Endometrium (tissue), 2 donors: ENCODE data around the gene PRDM16.
"Not testable (repeated sequence)": the region's sequence is repeated elsewhere in the genome, so short reads cannot be mapped to it uniquely, and the experiment has no call there.

Experiments
- FAIRE-seq: peaks from 2 replicates; lab custom pipeline; 2012; peaks lifted over from hg19 to GRCh38; lab: Jason Lieb, UNC
- donor health status: control.
- donor health status: control.

PRDM16 gene

DNA sequence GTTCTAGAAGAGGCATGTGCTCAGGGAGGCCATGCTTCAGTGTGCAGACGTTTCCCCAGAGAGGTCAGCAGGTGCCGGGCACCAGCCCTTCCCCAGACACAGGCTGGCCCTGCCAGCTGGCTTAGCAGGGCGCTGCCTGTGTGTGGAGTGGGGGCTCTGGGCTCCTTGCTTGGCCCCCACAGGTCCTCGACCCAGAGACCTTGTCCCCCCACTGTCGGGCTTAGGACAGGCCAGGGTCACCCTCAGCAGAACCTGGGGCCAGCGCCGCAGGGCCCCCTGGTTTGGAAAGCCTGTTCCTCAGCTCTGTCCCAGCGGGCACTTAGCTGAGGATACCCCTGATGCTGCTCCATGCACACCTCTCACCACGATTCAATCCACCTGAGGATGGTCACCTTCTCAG is 213.2 kb downstream of the PRDM16 start:
- no peak for FAIRE-seq

DNA sequence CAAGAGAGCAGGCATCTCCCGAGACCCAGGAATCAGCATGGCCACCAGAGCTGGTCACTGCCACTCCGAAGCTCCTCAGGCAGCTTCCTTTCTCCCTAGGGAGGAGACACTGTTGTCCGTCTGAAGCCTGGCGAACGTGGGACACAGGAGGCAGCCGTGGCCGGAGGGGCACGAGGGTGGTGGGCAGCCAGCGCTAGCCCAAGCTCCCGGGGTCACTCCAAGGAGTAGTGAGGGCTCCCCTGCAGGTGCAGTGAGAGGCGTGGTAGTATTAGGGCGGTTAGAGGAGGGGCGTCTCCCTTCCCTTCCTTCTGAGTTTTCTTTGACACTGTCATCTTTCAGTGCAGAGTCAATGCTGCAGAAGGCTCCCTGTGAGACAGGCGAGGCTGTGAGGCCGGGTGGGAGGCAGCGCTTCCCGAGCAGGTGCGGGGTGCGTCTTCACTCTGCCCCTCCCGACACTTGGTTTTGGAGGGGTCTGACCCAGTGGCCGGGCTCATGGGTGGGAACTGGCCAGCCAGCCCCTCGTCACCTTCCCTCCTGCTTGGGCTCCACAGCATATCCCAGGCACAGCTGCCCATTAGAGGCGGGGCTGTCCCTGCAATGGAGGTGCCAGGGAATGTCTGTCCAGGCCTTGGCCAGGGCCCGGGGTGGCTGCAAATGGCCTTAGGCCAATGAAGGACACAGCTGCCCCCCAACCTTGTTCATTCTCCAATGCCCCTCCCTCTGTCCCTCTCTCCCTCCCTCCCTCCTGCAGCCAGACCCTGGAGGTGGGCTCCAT is 213.8 kb downstream of the PRDM16 start:
- no peak for FAIRE-seq

DNA sequence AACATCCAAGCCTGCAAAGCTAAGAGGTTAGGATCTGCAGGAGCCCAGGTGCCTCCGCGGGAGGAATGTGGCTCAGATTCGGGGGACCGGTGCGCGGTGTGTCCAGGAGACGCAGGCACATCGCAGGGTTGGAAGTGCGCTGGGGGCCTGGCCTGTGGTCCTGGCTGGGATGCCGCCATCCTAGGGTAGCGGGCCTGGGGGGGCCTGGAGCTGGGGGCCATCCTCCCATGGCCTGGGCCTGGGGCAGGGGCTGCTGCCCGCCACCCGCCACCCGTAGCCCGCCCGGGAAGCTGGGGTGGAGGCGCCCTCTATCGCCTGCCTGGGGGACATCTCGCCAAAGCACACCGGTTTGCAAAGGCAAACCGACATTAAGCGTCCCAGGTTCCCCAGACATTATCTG is 214.8 kb downstream of the PRDM16 start:
- FAIRE-seq = no peak

GRCh38 chr1:3284691-3285090 is 215.7 kb downstream of the PRDM16 start:
- no peak for FAIRE-seq

DNA sequence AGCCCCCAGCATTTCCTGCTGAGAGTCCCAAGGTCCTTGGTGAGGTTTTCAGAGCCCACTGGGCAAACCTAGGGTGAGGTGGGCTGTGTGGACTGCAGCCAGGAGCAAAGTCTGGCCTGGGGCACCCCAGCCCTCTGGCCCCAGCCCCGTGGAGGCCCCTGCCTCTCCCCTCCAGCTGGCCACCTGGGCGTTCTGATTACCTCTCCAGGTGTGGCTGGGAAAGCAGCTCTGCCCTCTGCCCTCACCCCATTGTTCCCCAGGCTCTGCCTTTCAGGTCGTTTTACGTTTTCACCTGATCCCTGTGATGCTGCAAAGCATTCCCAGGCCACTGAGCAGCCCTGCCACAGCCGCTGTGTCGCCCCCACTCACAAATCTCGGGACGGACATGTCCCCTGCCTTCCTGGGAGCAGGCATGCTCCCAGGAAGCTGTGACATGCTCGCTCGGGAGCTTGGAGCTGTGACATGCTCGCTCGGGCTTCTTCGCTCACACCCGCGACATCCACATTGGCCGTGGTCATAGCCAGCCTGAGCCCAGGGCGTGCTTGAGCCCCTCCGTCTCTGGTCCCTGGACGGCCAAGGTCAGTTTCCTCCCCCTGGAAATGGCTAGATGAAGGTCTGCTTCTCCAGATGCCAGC is 216.2 kb downstream of the PRDM16 start:
- no peak for FAIRE-seq

- FAIRE-seq = not testable (repeated sequence)
These were observed 218.1 kb downstream of the PRDM16 start for GRCh38 chr1:3287095-3287494.

DNA sequence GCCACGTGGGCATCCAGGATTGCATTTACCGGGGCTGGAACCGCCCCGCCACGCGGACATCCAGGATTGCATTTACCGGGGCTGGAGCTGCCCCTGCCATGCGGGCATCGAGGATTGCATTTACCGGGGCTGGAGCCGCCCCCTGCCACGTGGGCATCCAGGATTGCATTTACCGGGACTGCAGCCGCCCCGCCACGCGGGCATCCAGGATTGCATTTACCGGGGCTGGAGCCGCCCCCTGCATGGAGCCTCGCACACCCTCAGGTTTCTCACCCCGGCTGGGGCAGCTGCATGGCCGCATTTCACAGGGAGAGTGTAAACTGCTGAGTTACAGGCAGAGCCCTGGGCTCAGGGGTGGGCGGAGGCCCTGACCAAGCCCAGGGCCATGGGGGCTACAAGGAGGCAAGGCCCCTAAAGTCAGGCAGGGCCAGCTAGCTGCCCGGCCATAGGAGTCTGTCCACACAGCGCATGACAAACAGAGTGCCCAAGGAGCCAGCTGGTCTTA is 218.7 kb downstream of the PRDM16 start:
- FAIRE-seq = no peak

GRCh38 chr1:3289502-3289901 is 220.5 kb downstream of the PRDM16 start:
- no peak for FAIRE-seq

DNA sequence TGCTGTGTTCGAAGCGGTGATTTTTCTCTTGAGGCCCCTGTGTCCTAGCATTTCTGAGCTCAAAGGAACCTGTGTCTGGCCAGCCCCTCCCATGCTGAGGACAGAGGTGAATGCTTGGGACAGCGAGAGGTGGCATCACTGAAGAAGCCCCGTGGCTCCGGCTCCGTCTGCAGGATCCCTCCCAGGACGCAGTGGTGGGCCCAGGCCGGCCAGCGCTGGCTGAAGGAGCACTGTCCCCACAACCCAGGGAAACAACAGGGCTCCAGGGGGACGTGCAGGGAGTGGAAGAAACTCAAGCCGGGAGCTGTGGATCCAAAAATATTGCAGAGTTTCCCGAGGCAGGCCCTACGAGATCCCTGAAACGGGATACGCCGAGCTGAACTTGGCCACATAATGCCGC is 221.4 kb downstream of the PRDM16 start:
- no peak for FAIRE-seq

GRCh38 chr1:3290915-3291314 is 221.9 kb downstream of the PRDM16 start:
- no peak for FAIRE-seq

- no peak for FAIRE-seq
These were observed 223.2 kb downstream of the PRDM16 start for GRCh38 chr1:3292051-3292722.

DNA sequence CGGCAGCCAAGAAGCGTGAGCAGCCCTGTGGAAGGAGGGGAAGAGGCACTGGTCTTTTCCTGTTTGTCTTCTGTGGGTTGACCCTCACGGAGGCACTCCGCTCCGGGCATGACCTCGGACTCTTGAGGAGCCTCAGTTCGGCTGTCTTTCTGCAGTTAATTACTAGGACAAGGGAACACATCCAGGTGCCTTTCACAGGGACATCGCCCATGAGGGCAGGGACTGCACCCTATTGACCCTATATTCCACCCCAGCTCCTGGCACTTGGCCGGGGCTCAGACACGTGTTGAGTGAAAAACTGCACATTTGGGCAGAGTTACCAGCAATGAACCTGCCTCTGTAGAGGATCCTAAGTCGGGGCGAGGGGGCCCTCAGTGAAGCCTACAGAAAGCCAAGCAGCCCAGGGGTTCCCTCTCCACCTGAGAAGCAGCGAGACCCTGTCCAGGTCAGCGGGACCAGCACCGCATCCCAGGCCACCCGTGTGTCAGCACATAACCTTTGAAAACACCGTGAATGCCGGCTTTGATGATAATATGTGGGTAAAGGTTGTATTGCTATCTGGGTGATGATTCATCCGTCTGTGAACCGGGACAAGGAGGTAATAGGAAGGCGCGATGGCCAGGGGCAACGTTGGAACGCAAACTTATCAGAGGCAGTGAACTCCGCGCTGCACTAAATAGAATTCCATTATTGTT is 224.0 kb downstream of the PRDM16 start:
- FAIRE-seq = no peak

DNA sequence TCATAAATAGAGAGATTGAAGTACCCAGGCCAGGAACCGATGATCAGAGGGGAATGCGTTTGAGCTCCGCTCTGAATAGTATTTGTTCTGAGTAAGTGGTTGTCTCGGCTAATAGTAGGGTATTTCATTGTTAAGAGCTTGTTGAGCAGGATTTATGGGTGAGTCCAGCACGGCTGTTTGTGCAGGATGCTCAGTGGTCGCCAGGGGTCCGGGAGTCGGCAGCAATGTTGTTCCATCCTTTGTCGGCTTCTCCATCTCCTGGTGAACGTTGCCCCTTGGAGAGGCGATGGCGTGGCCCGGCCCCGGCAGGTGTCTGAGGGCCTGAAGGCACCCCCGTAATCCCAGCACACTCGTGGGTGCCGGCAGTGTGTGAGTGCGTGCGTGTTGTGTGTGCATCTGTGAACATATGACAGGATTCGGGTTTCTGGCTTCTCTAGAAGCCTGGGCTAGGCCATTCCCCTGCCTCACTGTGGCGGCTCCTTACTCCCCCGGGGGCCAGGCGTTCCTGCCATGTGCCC is 224.6 kb downstream of the PRDM16 start:
- FAIRE-seq = no peak

DNA sequence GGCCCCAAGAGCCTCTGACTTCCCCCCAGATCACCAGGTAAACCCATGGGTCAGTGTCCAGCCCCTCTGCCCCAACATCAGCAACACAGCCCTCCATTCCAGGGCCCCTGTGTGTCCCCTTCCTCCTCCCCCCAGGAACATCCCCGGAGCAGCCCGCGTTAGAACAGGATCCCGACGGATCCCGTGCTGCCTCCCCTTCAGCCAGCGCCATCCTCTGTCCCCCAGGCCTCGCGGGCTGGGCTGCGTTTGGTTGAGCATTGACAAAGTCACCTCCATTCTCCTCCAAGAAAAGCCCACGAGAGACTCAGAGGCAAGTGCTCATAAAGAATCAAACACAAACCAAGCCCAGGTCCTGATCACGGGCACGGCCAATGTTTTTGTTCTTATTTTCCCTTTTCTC is 225.4 kb downstream of the PRDM16 start:
- no peak for FAIRE-seq

- no peak for FAIRE-seq
These were observed 226.8 kb downstream of the PRDM16 start for GRCh38 chr1:3295846-3296245.

GRCh38 chr1:3296326-3296725 is 227.3 kb downstream of the PRDM16 start:
- no peak for FAIRE-seq

GRCh38 chr1:3296826-3297225 is 227.8 kb downstream of the PRDM16 start:
- no peak for FAIRE-seq

DNA sequence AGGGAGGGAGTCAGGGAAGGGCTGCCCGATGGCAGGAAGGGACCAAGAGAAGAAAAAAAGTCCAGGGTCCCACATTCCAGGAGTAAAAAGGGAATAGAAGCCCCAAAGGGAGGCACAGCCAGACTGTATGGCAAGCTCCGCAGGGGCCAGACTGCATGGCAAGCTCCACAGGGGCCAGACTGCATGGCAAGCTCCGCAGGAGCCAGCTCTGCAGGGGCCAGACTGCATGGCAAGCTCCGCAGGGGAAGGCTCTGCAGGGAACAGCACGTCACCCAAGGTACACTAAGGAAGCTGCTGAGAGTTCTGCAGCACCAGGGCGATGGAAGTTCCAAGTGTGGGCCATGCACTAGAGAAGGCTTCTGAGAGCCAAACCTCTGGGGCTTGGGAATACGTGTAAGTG is 228.8 kb downstream of the PRDM16 start:
- FAIRE-seq = no peak

DNA sequence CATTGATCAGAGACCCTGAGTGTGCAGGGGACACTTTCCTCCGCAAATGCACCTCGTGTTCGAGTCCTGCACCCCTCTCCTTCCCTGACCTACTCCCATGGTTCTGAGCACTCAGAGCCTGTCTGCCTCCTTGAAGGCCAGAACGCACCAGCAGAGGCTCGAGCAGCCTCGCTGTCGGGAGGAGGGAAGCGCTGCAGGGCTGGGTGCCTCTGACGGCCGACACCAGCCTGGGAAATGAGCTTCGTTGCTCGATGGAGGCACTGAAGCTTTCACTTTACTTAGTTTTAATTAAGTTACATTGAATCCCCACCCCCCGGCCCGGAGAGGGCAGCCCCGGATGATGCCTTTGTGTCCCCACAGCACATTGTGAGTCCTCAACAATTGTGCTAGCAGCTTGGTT is 229.2 kb downstream of the PRDM16 start:
- no peak for FAIRE-seq

DNA sequence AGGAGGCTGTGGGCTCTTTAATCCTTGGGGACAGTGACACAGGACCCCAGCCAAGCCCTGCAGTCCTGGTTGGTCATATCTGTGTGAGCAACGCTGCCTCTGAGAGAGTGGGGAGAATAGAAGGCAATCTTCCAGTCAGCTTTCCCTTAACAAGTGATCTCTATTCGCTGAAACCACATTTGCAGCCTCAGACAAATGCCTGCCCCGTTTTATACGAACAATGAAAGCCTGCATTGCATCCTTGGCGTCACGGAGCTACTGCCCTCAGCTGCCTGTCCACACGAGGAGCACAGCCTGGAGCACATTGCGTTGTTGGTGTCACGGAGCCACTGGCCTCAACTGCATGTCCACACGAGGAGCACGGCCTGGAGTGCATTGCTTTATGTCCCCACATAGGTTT is 235.2 kb downstream of the PRDM16 start:
- FAIRE-seq = no peak

DNA sequence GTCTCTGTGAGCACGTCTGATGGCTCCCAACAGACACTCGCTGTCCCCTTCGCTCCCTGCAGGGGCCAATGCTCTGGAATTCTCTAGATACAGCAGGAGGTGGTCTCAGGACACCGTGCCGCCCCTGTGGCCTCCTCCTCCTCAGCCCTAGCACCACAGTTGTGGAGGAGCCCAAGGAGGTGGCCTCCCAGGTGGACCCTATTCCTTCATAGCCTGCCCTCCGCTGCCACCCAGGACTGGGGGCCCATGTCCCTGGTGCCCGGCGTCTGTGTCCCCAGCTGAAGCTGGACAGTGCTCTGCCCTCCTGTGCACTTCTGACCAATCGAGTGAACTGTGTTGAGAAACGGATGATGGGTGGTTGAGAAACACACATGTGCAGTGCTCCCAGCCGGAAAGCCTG is 235.7 kb downstream of the PRDM16 start:
- FAIRE-seq = no peak

DNA sequence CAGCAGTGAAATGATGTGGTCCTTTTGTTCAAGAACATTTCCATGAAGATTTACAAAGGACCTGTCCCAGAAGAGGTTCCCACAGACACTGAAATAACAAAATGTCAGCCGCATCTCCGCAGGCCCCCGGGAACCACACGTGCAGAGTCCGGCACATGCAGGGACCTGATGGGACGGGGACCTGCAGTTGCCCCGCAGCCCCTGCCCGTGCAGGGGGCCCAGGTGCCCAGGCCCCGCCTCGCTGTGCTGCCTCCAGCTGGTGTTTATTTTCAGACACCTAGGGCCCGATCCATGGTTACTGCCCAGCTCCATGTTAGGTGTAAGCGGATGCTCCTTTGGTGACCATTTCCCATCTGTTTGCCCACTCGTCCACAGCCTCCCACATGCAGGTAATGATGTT is 236.2 kb downstream of the PRDM16 start:
- no peak for FAIRE-seq
